Epithelial cell of proximal tubule (primary cell): ENCODE results near the gene DYNC1I1. TPM values are rescaled to one million over a fixed set of nuclear protein-coding genes. Genes with fewer than 3 reads are reported as not detected.

Experiments used
- DNase-seq: peaks from one replicate; pipeline ENCODE4 v3.0.0-alpha.2; 2011; ENCODE audit warnings: low read depth
- H3K4me3 ChIP-seq: 2 replicates; pipeline ENCODE4 v1.5.1; 2011; ENCODE audit warnings: low read depth, mild to moderate bottlenecking, low read length
- total RNA-seq: library from RNA; depleted of rRNA; stranded (reverse); fragments of >200 nt; gene quantifications from 2 replicates; pipeline ENCODE4 v1.2.3, GENCODE V29; 2015
- TF ChIP-seq, protein P1 (sequence below): conservative IDR thresholded peaks from 2 replicates; pipeline ENCODE4 v1.5.1; 2012; ENCODE audit warnings: low read depth, mild to moderate bottlenecking, low read length

Gene DYNC1I1
- total RNA-seq, 1 donor from 2014 or later: 0.06 TPM

- H3K4me3 ChIP-seq: no peak overlapping the region
- no peak for DNase-seq
- TF ChIP-seq, protein P1, sequence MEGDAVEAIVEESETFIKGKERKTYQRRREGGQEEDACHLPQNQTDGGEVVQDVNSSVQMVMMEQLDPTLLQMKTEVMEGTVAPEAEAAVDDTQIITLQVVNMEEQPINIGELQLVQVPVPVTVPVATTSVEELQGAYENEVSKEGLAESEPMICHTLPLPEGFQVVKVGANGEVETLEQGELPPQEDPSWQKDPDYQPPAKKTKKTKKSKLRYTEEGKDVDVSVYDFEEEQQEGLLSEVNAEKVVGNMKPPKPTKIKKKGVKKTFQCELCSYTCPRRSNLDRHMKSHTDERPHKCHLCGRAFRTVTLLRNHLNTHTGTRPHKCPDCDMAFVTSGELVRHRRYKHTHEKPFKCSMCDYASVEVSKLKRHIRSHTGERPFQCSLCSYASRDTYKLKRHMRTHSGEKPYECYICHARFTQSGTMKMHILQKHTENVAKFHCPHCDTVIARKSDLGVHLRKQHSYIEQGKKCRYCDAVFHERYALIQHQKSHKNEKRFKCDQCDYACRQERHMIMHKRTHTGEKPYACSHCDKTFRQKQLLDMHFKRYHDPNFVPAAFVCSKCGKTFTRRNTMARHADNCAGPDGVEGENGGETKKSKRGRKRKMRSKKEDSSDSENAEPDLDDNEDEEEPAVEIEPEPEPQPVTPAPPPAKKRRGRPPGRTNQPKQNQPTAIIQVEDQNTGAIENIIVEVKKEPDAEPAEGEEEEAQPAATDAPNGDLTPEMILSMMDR: no peak
Measured at GRCh38 chr7:95802270-95802669, 29.9 kb downstream of the DYNC1I1 start.

- H3K4me3 ChIP-seq: no peak overlapping the region
- DNase-seq: no peak
- TF ChIP-seq, protein P1: no peak
Measured at GRCh38 chr7:95804052-95804451, 31.7 kb downstream of the DYNC1I1 start.

- TF ChIP-seq, protein P1: no peak
- no peak overlapping the region for H3K4me3 ChIP-seq
- DNase-seq: no peak
Measured at GRCh38 chr7:95805909-95806308, 33.6 kb downstream of the DYNC1I1 start.

GRCh38 chr7:95808396-95808795, 36.0 kb downstream of the DYNC1I1 start:
- H3K4me3 ChIP-seq: no peak overlapping the region
- no peak for DNase-seq
- TF ChIP-seq, protein P1: no peak

GRCh38 chr7:95811846-95812445, 39.6 kb downstream of the DYNC1I1 start:
- TF ChIP-seq, protein P1: no peak
- H3K4me3 ChIP-seq: no peak overlapping the region
- no peak for DNase-seq

DNA sequence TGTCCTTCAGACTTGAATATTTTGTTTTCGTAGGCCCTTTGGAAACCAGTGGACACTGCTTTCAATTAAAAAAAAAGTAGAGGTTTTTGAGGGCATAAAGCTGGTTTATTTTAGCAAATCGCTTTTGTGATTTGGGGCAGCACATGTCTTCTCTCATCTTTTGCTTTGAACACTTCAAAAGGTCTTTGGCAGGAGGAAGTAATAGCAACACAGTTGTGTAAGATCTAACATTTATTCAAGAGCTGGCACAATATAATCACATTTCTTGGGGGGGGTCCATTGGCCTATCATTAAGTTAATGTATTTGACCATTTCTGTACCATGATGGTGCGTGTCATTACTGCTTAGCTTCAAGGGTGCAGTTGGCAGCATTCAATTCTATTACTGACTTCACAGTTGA, 42.4 kb downstream of the DYNC1I1 start:
- no peak for DNase-seq
- H3K4me3 ChIP-seq: no peak overlapping the region
- TF ChIP-seq, protein P1: no peak
